BJ (cell line): ENCODE results near the gene RNF32. TPM values are rescaled to one million over a fixed set of nuclear protein-coding genes. Genes with fewer than 3 reads are reported as not detected.

Experiments used
- CTCF ChIA-PET: fragments of 350-600 bp; formaldehyde crosslinking; extraction: SDS; loops from one replicate; lab custom pipeline; 2021; ENCODE audit warnings: antibody characterized with exemption, inconsistent platforms; lab: Yijun Ruan, JAX
- POLR2A ChIA-PET: fragments of 300-600 bp; sonication (Branson Sonifier 250); formaldehyde crosslinking; extraction: SDS; loops from one replicate; lab custom pipeline; 2021; ENCODE audit warnings: antibody characterized with exemption; lab: Charles Lee
- DNase-seq: peaks from one replicate; pipeline ENCODE4 v3.0.0-alpha.2; 2011; ENCODE audit warnings: low read depth
- H3K27me3 ChIP-seq: 2 replicates; pipeline ENCODE4 v1.6.0; 2011; ENCODE audit warnings: low read length; ENCODE audit not compliant: control insufficient read depth, insufficient read depth
- H3K36me3 ChIP-seq: 2 replicates; pipeline ENCODE4 v1.5.1; 2011; ENCODE audit warnings: low read length; ENCODE audit not compliant: control insufficient read depth, insufficient read depth
- H3K4me3 ChIP-seq: 2 replicates; pipeline ENCODE4 v1.5.1; 2011; ENCODE audit warnings: low read depth, mild to moderate bottlenecking, control low read depth, low read length
- CTCF ChIP-seq: IDR thresholded peaks from 2 replicates; pipeline ENCODE4 v1.5.1; 2011; ENCODE audit warnings: low read depth, mild to moderate bottlenecking, control low read depth, inconsistent platforms, low read length, moderate library complexity; ENCODE audit not compliant: insufficient read depth
- polyA minus RNA-seq: library from RNA; depleted of rRNA, polyadenylated mRNA; stranded (reverse); fragments of >200 nt; gene quantifications from 2 replicates; pipeline ENCODE4 v1.2.3, GENCODE V29; 2011; rRNA and poly(A)+ RNA removed
- polyA plus RNA-seq: library from polyadenylated mRNA; depleted of rRNA; stranded (reverse); fragments of >200 nt; gene quantifications from 2 replicates; pipeline ENCODE4 v1.2.3, GENCODE V29; 2011; rRNA removed

The RNF32 gene
- polyA plus RNA-seq = 0.63 and 0.93 TPM in 2 replicates
- 0.10 and 0.43 TPM in 2 replicates for polyA minus RNA-seq

GRCh38 chr7:156640257-156640948, at the start of gene RNF32:
RNF32 (plus strand) TSS chr7:156640774; CDS start chr7:156643878, 3,104 bp downstream.
- Histone ChIP-seq H3K36me3 (no peaks in the 10 kb centered on the region), H3K4me3 (peak within 1 kb of the TSS; percentile 89), H3K27me3 (no peaks in the 10 kb centered on the region)
- ChIA-PET POLR2A (no interaction called here), CTCF (interaction anchor here (2.1 kb wide), 1 partner anchor 10 kb away, joined by 8 read pairs; no protein-coding TSS in a partner anchor)
- peak; percentile 40 for DNase-seq
- TF ChIP-seq CTCF = no peak

DNA sequence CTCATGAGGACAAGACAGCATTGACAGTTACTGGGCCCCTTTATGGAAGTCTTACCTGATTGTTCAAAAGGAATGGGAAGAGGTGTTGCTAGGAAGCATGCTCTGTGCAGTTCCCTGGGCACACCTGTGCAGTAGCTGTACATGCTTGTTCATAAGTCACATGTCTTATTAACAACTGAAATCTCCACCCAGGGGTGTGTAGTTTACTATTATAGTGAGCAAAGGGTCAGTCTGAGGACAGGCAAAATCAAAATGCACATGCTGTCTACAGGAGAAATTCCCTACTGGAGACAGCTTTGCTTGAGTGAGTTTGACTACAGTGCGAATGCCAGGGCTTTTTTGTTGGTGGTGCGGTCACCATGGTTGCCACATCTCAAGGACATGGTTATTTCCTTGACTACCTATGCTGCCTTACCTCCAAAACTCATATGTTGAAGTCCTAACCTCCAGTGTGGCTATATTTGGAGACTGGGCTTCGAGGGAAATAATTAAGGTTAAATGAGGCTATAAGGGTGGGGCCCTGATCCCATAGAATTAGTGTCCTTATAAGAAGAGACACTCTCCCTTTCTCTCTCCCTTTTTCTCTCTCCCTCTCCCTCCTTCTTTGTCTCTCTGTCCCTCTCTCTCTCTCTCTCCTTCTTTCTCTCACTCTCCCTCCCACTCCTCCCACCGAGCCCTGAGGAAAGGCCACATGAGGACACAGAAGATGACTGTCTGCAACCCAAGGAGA, 48.3 kb upstream of the RNF32 start:
- CTCF ChIA-PET = no interaction called here
- no peak for TF ChIP-seq CTCF
- POLR2A ChIA-PET = no interaction called here
- DNase-seq = no peak
- Histone ChIP-seq H3K36me3 (no peaks in the 10 kb centered on the region), H3K4me3 (no peak overlapping the region), H3K27me3 (no peaks in the 10 kb centered on the region)

- POLR2A ChIA-PET = no interaction called here
- no peaks in the 10 kb centered on the region for H3K36me3 ChIP-seq
- CTCF ChIA-PET = no interaction called here
- no peak for TF ChIP-seq CTCF
- H3K27me3 ChIP-seq = no peaks in the 10 kb centered on the region
- H3K4me3 ChIP-seq = no peak overlapping the region
- no peak for DNase-seq
These were observed 46.1 kb upstream of the RNF32 start for GRCh38 chr7:156594283-156595080.

- TF ChIP-seq CTCF = no peak
- ChIA-PET POLR2A (no interaction called here), CTCF (interaction anchor here (0.6 kb wide), 1 partner anchor 1490 kb away, joined by 3 read pairs; no protein-coding TSS in a partner anchor)
- H3K27me3 ChIP-seq = no peaks in the 10 kb centered on the region
- H3K4me3 ChIP-seq = no peak overlapping the region
- DNase-seq = no peak
- no peaks in the 10 kb centered on the region for H3K36me3 ChIP-seq
These were observed 40.1 kb upstream of the RNF32 start for GRCh38 chr7:156600496-156600895.
